ENCODE data around the gene TREH.

TREH gene

GRCh38 chr11:118628861-118629549 lies 50.4 kb downstream of the TREH start:
- no peak for FAIRE-seq

GRCh38 chr11:118628432-118628831 lies 51.0 kb downstream of the TREH start:
- no peak for TF ChIP-seq CTCF (IDR thresholded peaks at IDR 0.05; ENCODE audit: insufficient read depth, missing control alignments)
- DNase-seq (ENCODE audit: insufficient read length, low spot score) = no peak
- FAIRE-seq = no peak

More at GRCh38 chr11:118628861-118629549, 50.4 kb downstream of the TREH start:
- DNase-seq (ENCODE audit: insufficient read length, low spot score) = no peak
- no peak for TF ChIP-seq CTCF (IDR thresholded peaks at IDR 0.05; ENCODE audit: insufficient read depth, missing control alignments)

GRCh38 chr11:118628031-118628430 lies 51.4 kb downstream of the TREH start:
- TF ChIP-seq CTCF (IDR thresholded peaks at IDR 0.05; ENCODE audit: insufficient read depth, missing control alignments) = no peak
- no peak for DNase-seq (ENCODE audit: insufficient read length, low spot score)
- no peak for FAIRE-seq

- no peak for DNase-seq (ENCODE audit: insufficient read length, low spot score)
- TF ChIP-seq CTCF (IDR thresholded peaks at IDR 0.05; ENCODE audit: insufficient read depth, missing control alignments) = no peak
These were observed 51.9 kb downstream of the TREH start for GRCh38 chr11:118627566-118627965.

GRCh38 chr11:118625976-118626375 lies 53.5 kb downstream of the TREH start:
- TF ChIP-seq CTCF (IDR thresholded peaks at IDR 0.05; ENCODE audit: insufficient read depth, missing control alignments) = no peak
- FAIRE-seq (no peak), DNase-seq (ENCODE audit: insufficient read length, low spot score) (no peak)

More at GRCh38 chr11:118627566-118627965, 51.9 kb downstream of the TREH start:
- FAIRE-seq = no peak

- no peak for TF ChIP-seq CTCF (IDR thresholded peaks at IDR 0.05; ENCODE audit: insufficient read depth, missing control alignments)
- FAIRE-seq = no peak
- no peak for DNase-seq (ENCODE audit: insufficient read length, low spot score)
These were observed 54.3 kb downstream of the TREH start for GRCh38 chr11:118625036-118625690.

GRCh38 chr11:118623269-118623655 lies 56.2 kb downstream of the TREH start:
- no peak for FAIRE-seq
- no peak for TF ChIP-seq CTCF (IDR thresholded peaks at IDR 0.05; ENCODE audit: insufficient read depth, missing control alignments)
- DNase-seq (ENCODE audit: insufficient read length, low spot score) = no peak

Measured in D721Med (cell line).